Measurements from ENCODE around the gene EHMT1. TPM values are rescaled to one million over a fixed set of nuclear protein-coding genes. Genes with fewer than 3 reads are reported as not detected.

Gene EHMT1
- polyA plus RNA-seq, 3 donors: 10.1 to 46.5 (median 15.0) TPM

GRCh38 chr9:137665226-137665625 lies 46.4 kb downstream of the EHMT1 start:
- TF ChIP-seq CTCF (IDR thresholded peaks at IDR 0.05): no peak
- Histone ChIP-seq H3K4me2 (replicated peaks; ENCODE audit: extremely low read depth, low read length, poor library complexity, severe bottlenecking) (no peak overlapping the region), H3K4me3 (replicated peaks in 1 of 3; ENCODE audit: low read depth in 2 of 3, low read length in 3 of 3) (no peak overlapping the region), H3K9ac (ENCODE audit: insufficient read depth, low read length, poor library complexity, severe bottlenecking) (peak overlapping the region; percentile 6), H3K27ac (ENCODE audit: low read depth in 1 of 2, low read length in 2 of 2) (no peak overlapping the region), H2AFZ (ENCODE audit: insufficient read depth, low read depth, low read length, poor library complexity, severe bottlenecking) (no peak overlapping the region), H3K9me3 (replicated peaks in 1 of 2; ENCODE audit: control insufficient read depth in 1 of 2, insufficient read depth in 1 of 2, low read length in 2 of 2) (no peaks in the 10 kb centered on the region), H4K20me1 (ENCODE audit: insufficient read depth, low read length) (peaks cover 76% of the 10 kb centered on the region), H3K4me1 (ENCODE audit: control insufficient read depth in 1 of 2, insufficient read depth in 2 of 2, low read length in 2 of 2) (peaks cover 0 to 1% of the 10 kb centered on the region in 2 donors), H3K79me2 (ENCODE audit: insufficient read depth, low read length) (peaks cover 95% of the 10 kb centered on the region), H3K36me3 (replicated peaks in 1 of 2; ENCODE audit: control insufficient read depth in 1 of 2, insufficient read depth in 2 of 2, low read length in 2 of 2) (peaks cover 17 to 54% of the 10 kb centered on the region in 2 donors), H3K27me3 (ENCODE audit: control insufficient read depth in 2 of 2, insufficient read depth in 2 of 2, low read length in 2 of 2) (no peaks in the 10 kb centered on the region)
- Mint-ChIP-seq H3K36me3 (peaks cover 30 to 54% of the 10 kb centered on the region in 2 donors), H3K4me1 (peaks cover 18% of the 10 kb centered on the region), H3K27me3 (ENCODE audit: low read depth in 3 of 3) (peaks cover 0 to 6% (median 0%) of the 10 kb centered on the region in 3 donors), H3K9me3 (no peaks in the 10 kb centered on the region), H3K4me3 (no peak overlapping the region), H3K27ac (no peak overlapping the region)
- WGBS (ENCODE audit: insufficient coverage): 100% methylated on average over 4 of the region's 7 CpGs
- intact Hi-C loops (cut with micrococcal nuclease): no loop called here
- DNase-seq: no peak

GRCh38 chr9:137665697-137666512 lies 47.1 kb downstream of the EHMT1 start:
- Mint-ChIP-seq H3K4me3 (no peak overlapping the region), H3K36me3 (peaks cover 30 to 54% of the 10 kb centered on the region in 2 donors), H3K27me3 (ENCODE audit: low read depth in 3 of 3) (peaks cover 0 to 6% (median 0%) of the 10 kb centered on the region in 3 donors), H3K9me3 (no peaks in the 10 kb centered on the region), H3K4me1 (peaks cover 22% of the 10 kb centered on the region), H3K27ac (no peak overlapping the region)
- DNase-seq: no peak
- no peak for TF ChIP-seq CTCF (IDR thresholded peaks at IDR 0.05)
- H4K20me1 ChIP-seq (ENCODE audit: insufficient read depth, low read length): peaks cover 81% of the 10 kb centered on the region
- peaks cover 17 to 54% of the 10 kb centered on the region in 2 donors for H3K36me3 ChIP-seq (replicated peaks in 1 of 2; ENCODE audit: control insufficient read depth in 1 of 2, insufficient read depth in 2 of 2, low read length in 2 of 2)
- 98% methylated on average over 13 of the region's 18 CpGs for WGBS (ENCODE audit: insufficient coverage)
- H3K79me2 ChIP-seq (ENCODE audit: insufficient read depth, low read length): peaks cover 88% of the 10 kb centered on the region
- H3K4me3 ChIP-seq (replicated peaks in 1 of 3; ENCODE audit: low read depth in 2 of 3, low read length in 3 of 3): no peak overlapping the region
- no peaks in the 10 kb centered on the region for H3K9me3 ChIP-seq (replicated peaks in 1 of 2; ENCODE audit: control insufficient read depth in 1 of 2, insufficient read depth in 1 of 2, low read length in 2 of 2)
- no peak overlapping the region for H3K27ac ChIP-seq (ENCODE audit: low read depth in 1 of 2, low read length in 2 of 2)
- H3K9ac ChIP-seq (ENCODE audit: insufficient read depth, low read length, poor library complexity, severe bottlenecking): peak overlapping the region; percentile 6
- H2AFZ ChIP-seq (ENCODE audit: insufficient read depth, low read depth, low read length, poor library complexity, severe bottlenecking): no peak overlapping the region
- H3K4me2 ChIP-seq (replicated peaks; ENCODE audit: extremely low read depth, low read length, poor library complexity, severe bottlenecking): no peak overlapping the region
- H3K27me3 ChIP-seq (ENCODE audit: control insufficient read depth in 2 of 2, insufficient read depth in 2 of 2, low read length in 2 of 2): no peaks in the 10 kb centered on the region
- intact Hi-C loops (cut with micrococcal nuclease): no loop called here
- H3K4me1 ChIP-seq (ENCODE audit: control insufficient read depth in 1 of 2, insufficient read depth in 2 of 2, low read length in 2 of 2): peaks cover 0 to 8% of the 10 kb centered on the region in 2 donors
